A549 (cell line): ENCODE measurements around the gene STK4. TPM values are rescaled to one million over a fixed set of nuclear protein-coding genes. Genes with fewer than 3 reads are reported as not detected.

ENCODE experiments used
- ATAC-seq, 2 experiments: fragments of 200-7000 bp in 1 of 2; fragments of >200 bp in 1 of 2; cut with Nextera tagmentation in 1 of 2; cut with Tn5 transposase in 1 of 2; 3 replicates each; pipeline versions ENCODE4 v1.8.0 to v1.9.1; 2018 to 2020; ENCODE audit warnings: mild to moderate bottlenecking in 1 of 2, moderate library complexity in 1 of 2
- CTCF ChIA-PET: fragments of 300-600 bp; sonication (Branson Sonifier 250); formaldehyde crosslinking; extraction: SDS; loops from one replicate; lab custom pipeline; 2021; ENCODE audit warnings: antibody characterized with exemption, inconsistent platforms; lab: Yijun Ruan, JAX
- POLR2A ChIA-PET: fragments of 350-600 bp; formaldehyde crosslinking; extraction: SDS; loops from one replicate; lab custom pipeline; 2021; ENCODE audit warnings: antibody characterized with exemption, inconsistent platforms; lab: Yijun Ruan, JAX
- DNase-seq, 2 experiments: peaks; one replicate each; pipeline versions ENCODE4 v3.0.0 to v3.0.0-alpha.2; 2011 to 2016; ENCODE audit warnings: low read depth in 1 of 2, low spot score in 1 of 2
- FAIRE-seq: peaks from 2 replicates; lab custom pipeline; 2011; peaks lifted over from hg19 to GRCh38; lab: Jason Lieb, UNC
- H3K27ac ChIP-seq, 2 experiments: fragments of >200 bp; sonication (Bioruptor Twin); formaldehyde crosslinking; 3 replicates each; pipeline ENCODE4 v1.5.1; 2016 to 2017
- H3K4me1 ChIP-seq: fragments of >200 bp; sonication (Bioruptor Twin); formaldehyde crosslinking; 3 replicates; pipeline ENCODE4 v1.6.1; 2016
- H3K4me2 ChIP-seq: fragments of >200 bp; sonication (Bioruptor Twin); formaldehyde crosslinking; 3 replicates; pipeline ENCODE4 v1.6.1; 2016
- H3K4me3 ChIP-seq: fragments of >200 bp; sonication (Bioruptor Twin); formaldehyde crosslinking; 3 replicates; pipeline ENCODE4 v1.5.1; 2016
- H3K9me3 ChIP-seq: fragments of >200 bp; sonication (Bioruptor Twin); formaldehyde crosslinking; 3 replicates; pipeline ENCODE4 v1.6.1; 2016
- BCL3 ChIP-seq: fragments of >200 bp; sonication (Bioruptor Twin); formaldehyde crosslinking; IDR thresholded peaks from 3 replicates; pipeline ENCODE4 v1.6.1; 2016
- CEBPB ChIP-seq, 2 experiments: fragments of >200 bp in 1 of 2; sonication (Bioruptor Twin) in 1 of 2; formaldehyde crosslinking in 1 of 2; IDR thresholded peaks; 2 replicates each; pipeline ENCODE4 v1.6.1; 2012 to 2016
- CTCF ChIP-seq: fragments of >200 bp; sonication (Bioruptor Twin); formaldehyde crosslinking; IDR thresholded peaks from 3 replicates; pipeline ENCODE4 v1.5.1; 2016
- ELK1 ChIP-seq: fragments of 150-350 bp; IDR thresholded peaks from 2 replicates; pipeline ENCODE4 v1.6.1; 2014; ENCODE audit warnings: low read depth, mild to moderate bottlenecking, low read length
- EP300 ChIP-seq, 2 experiments: fragments of >200 bp; sonication (Bioruptor Twin); formaldehyde crosslinking; IDR thresholded peaks; 2 replicates in 1 of 2; 3 replicates in 1 of 2; pipeline ENCODE4 v1.6.1; 2016 to 2017
- FOXS1 ChIP-seq: fragments of 250-450 bp; sonication (Bioruptor Pico); IDR thresholded peaks from 2 replicates; pipeline ENCODE4 v1.5.0; 2020; ENCODE audit warnings: mild to moderate bottlenecking, moderate library complexity
- HDAC2 ChIP-seq: fragments of 200-600 bp; sonication (generic); IDR thresholded peaks from 2 replicates; pipeline ENCODE4 v1.6.1; 2016
- HMGXB4 ChIP-seq: fragments of 250-450 bp; sonication (Bioruptor Pico); IDR thresholded peaks from 2 replicates; pipeline ENCODE4 v1.5.0; 2021; ENCODE audit warnings: mild to moderate bottlenecking, moderate library complexity, borderline replicate concordance
- HOXB13 ChIP-seq: fragments of 250-450 bp; sonication (Bioruptor Pico); IDR thresholded peaks from 2 replicates; pipeline ENCODE4 v1.5.0; 2020; ENCODE audit warnings: low read depth, mild to moderate bottlenecking, moderate library complexity
- MAFK ChIP-seq: fragments of 450-650 bp; IDR thresholded peaks from 2 replicates; pipeline ENCODE4 v1.6.1; 2014; ENCODE audit not compliant: partially characterized antibody
- MYC ChIP-seq: IDR thresholded peaks from 2 replicates; pipeline ENCODE4 v1.6.1; 2012; ENCODE audit warnings: mild to moderate bottlenecking, inconsistent platforms, low read length, improper control_type of control experiment, borderline replicate concordance
- NFE2L2 ChIP-seq: fragments of 150-350 bp; conservative IDR thresholded peaks from 2 replicates; pipeline ENCODE4 v1.6.1; 2014; ENCODE audit warnings: low read length
- NR3C1 ChIP-seq: fragments of >200 bp; sonication (Bioruptor Twin); formaldehyde crosslinking; IDR thresholded peaks from 3 replicates; pipeline ENCODE4 v1.6.1; 2017
- RARB ChIP-seq: fragments of 250-450 bp; sonication (Bioruptor Pico); IDR thresholded peaks from 2 replicates; pipeline ENCODE4 v1.8.0; 2021; ENCODE audit warnings: mild to moderate bottlenecking, moderate library complexity
- REST ChIP-seq: fragments of 200-600 bp; sonication (generic); IDR thresholded peaks from 2 replicates; pipeline ENCODE4 v1.6.1; 2016; ENCODE audit warnings: antibody characterized with exemption, mild to moderate bottlenecking, moderate library complexity
- RFX5 ChIP-seq: fragments of 450-650 bp; IDR thresholded peaks from 2 replicates; pipeline ENCODE4 v1.7.1; 2014; ENCODE audit warnings: antibody characterized with exemption, mild to moderate bottlenecking, moderate library complexity
- SMC3 ChIP-seq: fragments of >200 bp; sonication (Bioruptor Twin); formaldehyde crosslinking; IDR thresholded peaks from 3 replicates; pipeline ENCODE4 v1.6.1; 2018; ENCODE audit warnings: inconsistent platforms
- USF2 ChIP-seq: fragments of 450-650 bp; IDR thresholded peaks from 2 replicates; pipeline ENCODE4 v1.6.1; 2014; ENCODE audit warnings: antibody characterized with exemption
- WGBS: methylation state at CpG from one replicate; pipeline ENCODE4 v1.1.6; 2017; ENCODE audit errors: missing lambda C conversion rate; 5-methylcytosine and 5-hydroxymethylcytosine counted together
- polyA plus RNA-seq, 4 experiments: library from polyadenylated mRNA; depleted of rRNA in 3 of 4; stranded (reverse); fragments of >200 nt; fragmentation: RNase III in 1 of 4; extraction: RNeasy Plus Mini Kit Qiagen cat#74134 plus additional on column Dnase treatment in 1 of 4; gene quantifications; 2 replicates in 3 of 4; 3 replicates in 1 of 4; pipeline ENCODE4 v1.2.3, GENCODE V29; 2011 to 2017

STK4 gene
- polyA plus RNA-seq, 2 of the 4 experiments (the other 2 are of a cell fraction) = 14.5 to 34.5 TPM

- TF ChIP-seq CTCF (no peak), HDAC2 (no peak), NR3C1 (no peak)
Measured at GRCh38 chr20:45019762-45020123, 53.4 kb downstream of the STK4 start (continued).

- no peaks in the 10 kb centered on the region for H3K4me1 ChIP-seq
- no peak for ATAC-seq
- H3K4me2 ChIP-seq = no peak overlapping the region
- ChIA-PET POLR2A (no interaction called here), CTCF (interaction anchor here (0.6 to 3.3 kb wide), 10 partner anchors 9 to 298 kb away, joined by 3 to 17 read pairs (median 4); no protein-coding TSS in a partner anchor)
- 81% methylated on average over 3 of the region's 3 CpGs for WGBS
- FAIRE-seq = no peak
- DNase-seq = no peak
- TF ChIP-seq RARB = no peak
- no peak for TF ChIP-seq FOXS1 (CRISPR knock-in tag)
- TF ChIP-seq EP300 (IDR thresholded peaks at IDR 0.05) = no peak
- no peak for TF ChIP-seq NFE2L2
- TF ChIP-seq ELK1 = no peak
- no peak for TF ChIP-seq MYC
- no peak for TF ChIP-seq HMGXB4 (CRISPR knock-in tag)
- TF ChIP-seq CEBPB (IDR thresholded peaks at IDR 0.05) = no peak
- no peak for TF ChIP-seq RFX5
- TF ChIP-seq USF2 = no peak
- no peak for TF ChIP-seq BCL3
- no peak for TF ChIP-seq MAFK
- TF ChIP-seq SMC3 = no peak
- no peak for TF ChIP-seq REST
- TF ChIP-seq HOXB13 = no peak
- H3K27ac ChIP-seq = no peak overlapping the region
- no peaks in the 10 kb centered on the region for H3K9me3 ChIP-seq
- H3K4me3 ChIP-seq = no peak overlapping the region
Measured at GRCh38 chr20:45020236-45020886, 54.0 kb downstream of the STK4 start.
